ENCODE results near the gene NR2C2. TPM values are rescaled to one million over a fixed set of nuclear protein-coding genes. Genes with fewer than 3 reads are reported as not detected.

The NR2C2 gene
- polyA plus RNA-seq, 1 donor (not counting 4 experiments of a cell fraction or from before 2014, with no cell fraction given): 9.4 TPM

DNA sequence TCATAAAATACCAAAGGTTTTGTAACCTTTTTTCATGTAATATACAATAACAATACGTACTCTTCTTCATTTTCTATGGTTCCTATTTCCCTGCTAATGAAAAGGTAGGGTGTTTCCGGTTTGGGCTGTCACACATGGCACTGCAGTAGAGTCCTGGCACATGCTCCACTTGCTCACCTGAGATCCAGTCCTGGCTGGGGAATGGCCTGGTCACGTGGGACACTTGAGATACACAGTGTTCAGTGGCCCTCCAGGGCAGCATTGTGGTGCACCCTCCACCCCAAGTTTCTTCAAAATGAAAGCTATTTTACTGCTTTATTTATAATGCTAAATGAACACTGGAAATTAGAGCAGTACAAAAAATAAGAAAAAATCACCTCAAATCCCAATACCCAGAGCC, 94.6 kb downstream of the NR2C2 start:
- Histone ChIP-seq H3K4me3 (ENCODE audit: control insufficient read depth in 2 of 3, extremely low read depth in 1 of 3, insufficient read depth in 2 of 3, low read depth in 1 of 3, low read length in 3 of 3) (no peak overlapping the region), H2AFZ (ENCODE audit: control insufficient read depth, low read length) (no peak overlapping the region), H3K9me3 (ENCODE audit: control insufficient read depth, low read depth, low read length) (no peaks in the 10 kb centered on the region), H3K4me1 (ENCODE audit: control insufficient read depth, extremely low read depth, insufficient read depth, low read length) (no peaks in the 10 kb centered on the region), H3K4me2 (ENCODE audit: control insufficient read depth, extremely low read depth, insufficient read depth, low read depth, low read length) (no peak overlapping the region), H3K9me1 (ENCODE audit: control insufficient read depth, extremely low read depth, insufficient read depth, low read length) (no peaks in the 10 kb centered on the region), H4K20me1 (ENCODE audit: control insufficient read depth, extremely low read depth, insufficient read depth, low read length) (no peaks in the 10 kb centered on the region), H3K27me3 (ENCODE audit: control insufficient read depth, extremely low read depth, insufficient read depth, low read length) (no peaks in the 10 kb centered on the region), H3K27ac (ENCODE audit: control insufficient read depth, insufficient read depth, low read length) (no peak overlapping the region), H3K79me2 (ENCODE audit: control insufficient read depth, insufficient read depth, low read length) (no peaks in the 10 kb centered on the region), H3K36me3 (ENCODE audit: control insufficient read depth in 2 of 2, extremely low read depth in 1 of 2, insufficient read depth in 2 of 2, low read length in 2 of 2) (peaks cover 27 to 32% of the 10 kb centered on the region in 2 experiments), H3K9ac (ENCODE audit: control insufficient read depth, extremely low read depth, insufficient read depth, low read length) (no peak overlapping the region)
- FAIRE-seq (no peak), DNase-seq (ENCODE audit: low read depth, low spot score) (no peak)
- no peak for TF ChIP-seq EZH2 (IDR thresholded peaks at IDR 0.05; ENCODE audit: low read length)
- TF ChIP-seq, protein P1, sequence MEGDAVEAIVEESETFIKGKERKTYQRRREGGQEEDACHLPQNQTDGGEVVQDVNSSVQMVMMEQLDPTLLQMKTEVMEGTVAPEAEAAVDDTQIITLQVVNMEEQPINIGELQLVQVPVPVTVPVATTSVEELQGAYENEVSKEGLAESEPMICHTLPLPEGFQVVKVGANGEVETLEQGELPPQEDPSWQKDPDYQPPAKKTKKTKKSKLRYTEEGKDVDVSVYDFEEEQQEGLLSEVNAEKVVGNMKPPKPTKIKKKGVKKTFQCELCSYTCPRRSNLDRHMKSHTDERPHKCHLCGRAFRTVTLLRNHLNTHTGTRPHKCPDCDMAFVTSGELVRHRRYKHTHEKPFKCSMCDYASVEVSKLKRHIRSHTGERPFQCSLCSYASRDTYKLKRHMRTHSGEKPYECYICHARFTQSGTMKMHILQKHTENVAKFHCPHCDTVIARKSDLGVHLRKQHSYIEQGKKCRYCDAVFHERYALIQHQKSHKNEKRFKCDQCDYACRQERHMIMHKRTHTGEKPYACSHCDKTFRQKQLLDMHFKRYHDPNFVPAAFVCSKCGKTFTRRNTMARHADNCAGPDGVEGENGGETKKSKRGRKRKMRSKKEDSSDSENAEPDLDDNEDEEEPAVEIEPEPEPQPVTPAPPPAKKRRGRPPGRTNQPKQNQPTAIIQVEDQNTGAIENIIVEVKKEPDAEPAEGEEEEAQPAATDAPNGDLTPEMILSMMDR (optimal IDR thresholded peaks at IDR 0.05 in 1 of 3, IDR thresholded peaks at IDR 0.05 in 1 of 3, conservative IDR thresholded peaks at IDR 0.05 in 1 of 3; ENCODE audit: extremely low read depth in 1 of 3, insufficient read depth in 2 of 3, low read length in 3 of 3): no peak
- dilution Hi-C loops (cut with MboI; ENCODE audit: extremely low pct_ligation_motif_present, low sequenced_read_pairs): no loop called here

DNA sequence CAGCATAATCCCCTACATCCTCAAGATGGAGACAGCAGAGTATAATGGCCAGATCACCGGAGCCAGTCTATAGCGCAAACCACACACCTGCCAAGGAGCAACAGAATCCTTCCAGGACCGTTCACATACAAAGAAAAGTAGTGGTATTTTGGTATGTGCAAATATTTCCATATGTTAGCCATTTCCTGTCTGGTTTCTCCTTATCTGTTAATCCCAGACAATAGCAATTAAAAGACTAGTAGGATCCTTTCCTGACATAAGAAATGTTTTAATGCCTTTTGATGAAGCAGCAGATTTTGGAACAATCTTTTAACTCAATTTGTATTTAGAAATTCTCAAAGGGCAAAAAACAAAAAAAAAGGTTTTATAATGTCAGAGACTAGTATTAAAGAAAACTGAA, 95.6 kb downstream of the NR2C2 start:
- no peaks in the 10 kb centered on the region for H3K27me3 ChIP-seq (ENCODE audit: control insufficient read depth, extremely low read depth, insufficient read depth, low read length)
- peaks cover 30 to 40% of the 10 kb centered on the region in 2 experiments for H3K36me3 ChIP-seq (ENCODE audit: control insufficient read depth in 2 of 2, extremely low read depth in 1 of 2, insufficient read depth in 2 of 2, low read length in 2 of 2)
- H4K20me1 ChIP-seq (ENCODE audit: control insufficient read depth, extremely low read depth, insufficient read depth, low read length): no peaks in the 10 kb centered on the region
- H3K9me1 ChIP-seq (ENCODE audit: control insufficient read depth, extremely low read depth, insufficient read depth, low read length): no peaks in the 10 kb centered on the region
- H3K4me1 ChIP-seq (ENCODE audit: control insufficient read depth, extremely low read depth, insufficient read depth, low read length): no peaks in the 10 kb centered on the region
- H3K9me3 ChIP-seq (ENCODE audit: control insufficient read depth, low read depth, low read length): no peaks in the 10 kb centered on the region
- DNase-seq (ENCODE audit: low read depth, low spot score) (no peak), FAIRE-seq (no peak)
- no peak overlapping the region for H3K4me2 ChIP-seq (ENCODE audit: control insufficient read depth, extremely low read depth, insufficient read depth, low read depth, low read length)
- no peak for TF ChIP-seq EZH2 (IDR thresholded peaks at IDR 0.05; ENCODE audit: low read length)
- TF ChIP-seq, protein P1 (optimal IDR thresholded peaks at IDR 0.05 in 1 of 3, IDR thresholded peaks at IDR 0.05 in 1 of 3, conservative IDR thresholded peaks at IDR 0.05 in 1 of 3; ENCODE audit: extremely low read depth in 1 of 3, insufficient read depth in 2 of 3, low read length in 3 of 3): no peak
- dilution Hi-C loops (cut with MboI; ENCODE audit: extremely low pct_ligation_motif_present, low sequenced_read_pairs): no loop called here
- H2AFZ ChIP-seq (ENCODE audit: control insufficient read depth, low read length): no peak overlapping the region
- H3K9ac ChIP-seq (ENCODE audit: control insufficient read depth, extremely low read depth, insufficient read depth, low read length): no peak overlapping the region
- H3K27ac ChIP-seq (ENCODE audit: control insufficient read depth, insufficient read depth, low read length): no peak overlapping the region
- H3K79me2 ChIP-seq (ENCODE audit: control insufficient read depth, insufficient read depth, low read length): no peaks in the 10 kb centered on the region
- H3K4me3 ChIP-seq (ENCODE audit: control insufficient read depth in 2 of 3, extremely low read depth in 1 of 3, insufficient read depth in 2 of 3, low read depth in 1 of 3, low read length in 3 of 3): no peak overlapping the region

Data from keratinocyte (primary cell).